HCT116 (cell line): ENCODE data around the gene UPK1B. TPM values are rescaled to one million over a fixed set of nuclear protein-coding genes. Genes with fewer than 3 reads are reported as not detected.

Source experiments
- ATAC-seq: fragments of 200-7000 bp; cut with Tn5 transposase; 2 replicates; pipeline ENCODE4 v1.9.1; 2020; ENCODE audit warnings: mild to moderate bottlenecking, moderate library complexity
- BruUV-seq: library from RNA; stranded (reverse); fragments of 400-500 nt; replicated peaks from 2 replicates; lab custom pipeline; 2021; lab: Mats Ljungman, UMichigan
- CTCF ChIA-PET: fragments of 300-600 bp; sonication (Branson Sonifier 250); formaldehyde crosslinking; loops from one replicate; lab custom pipeline; 2021; ENCODE audit warnings: antibody characterized with exemption; lab: Charles Lee
- POLR2A ChIA-PET: fragments of 300-600, 350-600 bp; sonication (Branson Sonifier 250); formaldehyde crosslinking; loops from one replicate; lab custom pipeline; 2021; ENCODE audit warnings: antibody characterized with exemption; lab: Charles Lee
- RAD21 ChIA-PET, 2 experiments: fragments of 300-600 bp; sonication (Branson Sonifier 250); formaldehyde crosslinking; loops; one replicate each; lab custom pipeline; 2023; ENCODE audit warnings: low total read pairs in 2 of 2; ENCODE audit not compliant: uncharacterized antibody in 2 of 2, unreplicated experiment in 2 of 2, low non-redundant PET in 1 of 2; lab: Charles Lee
- DNase-seq: peaks from one replicate; pipeline ENCODE4 v3.0.0-alpha.2; 2010; ENCODE audit warnings: low read depth, low spot score
- H2AFZ ChIP-seq: fragments of 200-600 bp; shearing (Covaris generic), sonication (generic); 2 replicates; pipeline ENCODE4 v1.6.1; 2017; ENCODE audit warnings: low read depth, mixed run types, mixed read lengths, antibody characterized with exemption, low read length; ENCODE audit not compliant: poor library complexity, severe bottlenecking
- H3K27ac ChIP-seq: 2 replicates; pipeline ENCODE4 v1.5.1; 2012; ENCODE audit warnings: low read depth, low read length
- H3K27me3 ChIP-seq: fragments of 200-600 bp; sonication (generic); 2 replicates; pipeline ENCODE4 v1.6.1; 2016; ENCODE audit warnings: mixed run types, low read length, mixed read lengths; ENCODE audit not compliant: insufficient read depth
- H3K36me3 ChIP-seq, 2 experiments: fragments of 200-500 bp in 1 of 2; fragments of 200-600 bp in 1 of 2; sonication (Bioruptor generic) in 1 of 2; sonication (generic) in 1 of 2; 2 replicates each; pipeline versions ENCODE4 v1.5.1 to v1.6.1; 2014 to 2016; ENCODE audit warnings: low read length in 2 of 2, inconsistent platforms in 1 of 2, mixed read lengths in 1 of 2, mixed run types in 1 of 2; ENCODE audit not compliant: insufficient read depth in 2 of 2, control insufficient read depth in 1 of 2
- H3K4me1 ChIP-seq, 2 experiments: fragments of 200-600 bp in 1 of 2; sonication (generic) in 1 of 2; 2 replicates each; pipeline versions ENCODE4 v1.5.1 to v1.6.1; 2012 to 2017; ENCODE audit warnings: low read length in 2 of 2, inconsistent platforms in 1 of 2, mild to moderate bottlenecking in 1 of 2, mixed read lengths in 1 of 2, mixed run types in 1 of 2, moderate library complexity in 1 of 2; ENCODE audit not compliant: insufficient read depth in 2 of 2, control insufficient read depth in 1 of 2
- H3K4me2 ChIP-seq: fragments of 200-600 bp; sonication (generic); 2 replicates; pipeline ENCODE4 v1.6.1; 2017; ENCODE audit warnings: mixed run types, low read length, mixed read lengths
- H3K4me3 ChIP-seq, 2 experiments: fragments of 200-600 bp in 1 of 2; sonication (generic) in 1 of 2; replicated peaks in 1 of 2; 2 replicates each; pipeline ENCODE4 v1.5.1; 2011 to 2016; ENCODE audit warnings: low read length in 2 of 2, control low read depth in 1 of 2, low read depth in 1 of 2, mild to moderate bottlenecking in 1 of 2, mixed read lengths in 1 of 2, mixed run types in 1 of 2
- H3K79me2 ChIP-seq: fragments of 200-600 bp; sonication (generic); 2 replicates; pipeline ENCODE4 v1.6.1; 2017; ENCODE audit warnings: mild to moderate bottlenecking, mixed run types, low read length, moderate library complexity, mixed read lengths; ENCODE audit not compliant: insufficient read depth
- H3K9ac ChIP-seq: fragments of 200-600 bp; sonication (generic); 2 replicates; pipeline ENCODE4 v1.6.1; 2016; ENCODE audit warnings: low read length, mixed read lengths
- H3K9me2 ChIP-seq: fragments of 200-600 bp; sonication (generic), shearing (Covaris generic); 2 replicates; pipeline ENCODE4 v1.6.1; 2017; ENCODE audit warnings: mixed run types, mild to moderate bottlenecking, moderate library complexity; ENCODE audit not compliant: insufficient read depth
- H3K9me3 ChIP-seq, 2 experiments: fragments of 200-500 bp in 1 of 2; fragments of 200-600 bp in 1 of 2; sonication (Bioruptor generic) in 1 of 2; sonication (generic) in 1 of 2; 2 replicates each; pipeline ENCODE4 v1.6.1; 2014 to 2017; ENCODE audit warnings: low read length in 2 of 2, mixed read lengths in 2 of 2, inconsistent platforms in 1 of 2, low read depth in 1 of 2, mild to moderate bottlenecking in 1 of 2, mixed run types in 1 of 2, moderate library complexity in 1 of 2; ENCODE audit not compliant: control insufficient read depth in 1 of 2, insufficient read depth in 1 of 2
- H4K20me1 ChIP-seq: fragments of 200-600 bp; sonication (generic), shearing (Covaris generic); 2 replicates; pipeline ENCODE4 v1.6.1; 2017; ENCODE audit warnings: mixed run types, mild to moderate bottlenecking, moderate library complexity; ENCODE audit not compliant: insufficient read depth
- CBX3 ChIP-seq: IDR thresholded peaks from 2 replicates; pipeline ENCODE4 v1.6.1; 2012; ENCODE audit warnings: low read depth
- ELF1 ChIP-seq: IDR thresholded peaks from 2 replicates; pipeline ENCODE4 v1.6.1; 2012; ENCODE audit warnings: low read depth, borderline replicate concordance
- FOSL1 ChIP-seq: IDR thresholded peaks from 2 replicates; pipeline ENCODE4 v1.6.1; 2012; ENCODE audit warnings: low read depth
- JUND ChIP-seq: IDR thresholded peaks from 2 replicates; pipeline ENCODE4 v1.6.1; 2012
- POLR2A ChIP-seq: IDR thresholded peaks from 2 replicates; pipeline ENCODE4 v1.7.0; 2011; ENCODE audit warnings: borderline replicate concordance; ENCODE audit not compliant: insufficient read depth, insufficient read length; ENCODE audit errors: extremely low read depth
- POLR2AphosphoS5 ChIP-seq: IDR thresholded peaks from 2 replicates; pipeline ENCODE4 v1.6.1; 2011; ENCODE audit warnings: mild to moderate bottlenecking, low read depth, low read length, moderate library complexity
- RAD21 ChIP-seq: IDR thresholded peaks from 2 replicates; pipeline ENCODE4 v1.6.1; 2012; ENCODE audit warnings: low read depth, mild to moderate bottlenecking
- SP1 ChIP-seq: IDR thresholded peaks from 2 replicates; pipeline ENCODE4 v1.6.1; 2012; ENCODE audit warnings: low read depth
- YY1 ChIP-seq: IDR thresholded peaks from 2 replicates; pipeline ENCODE4 v1.6.1; 2011; ENCODE audit warnings: low read length, low read depth, moderate library complexity, mild to moderate bottlenecking; ENCODE audit not compliant: insufficient replicate concordance; ENCODE audit errors: extremely low read depth
- intact Hi-C: fragments of 100-400 bp; cut with micrococcal nuclease; formaldehyde crosslinking; loops from 2 replicates; pipeline ENCODE4 v1.10.0; 2022
- total RNA-seq: library from RNA; stranded (reverse); gene quantifications from one replicate; pipeline ENCODE4 v1.2.1, GENCODE V29; 2021; ENCODE audit not compliant: unreplicated experiment
- TF ChIP-seq, protein P1 (sequence below): IDR thresholded peaks from 2 replicates; pipeline ENCODE4 v1.6.1; 2011; ENCODE audit warnings: mild to moderate bottlenecking, low read length, moderate library complexity; ENCODE audit not compliant: insufficient replicate concordance; ENCODE audit errors: extremely low read depth

UPK1B gene
- total RNA-seq, 1 experiment from 2014 or later, result not detected

DNA sequence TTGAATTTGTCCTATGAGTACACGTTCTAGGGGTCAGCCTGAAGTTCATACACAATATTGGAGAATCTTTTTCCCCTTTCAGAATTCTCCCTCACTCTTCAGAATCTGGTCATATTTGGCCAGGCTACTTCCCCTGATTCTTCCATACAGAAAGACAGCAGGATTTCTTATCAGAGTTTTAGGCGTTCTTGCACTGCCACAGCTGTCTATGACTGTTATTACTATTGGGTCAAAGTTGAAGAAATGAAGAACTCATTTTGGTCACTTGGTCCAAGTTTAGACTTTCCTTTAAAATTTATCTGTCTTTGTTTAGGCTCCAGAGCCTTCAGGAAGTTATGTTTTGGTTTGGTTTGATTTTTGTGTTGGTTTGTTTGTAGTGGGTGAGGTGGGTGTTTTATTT is 15.4 kb upstream of the UPK1B start:
- CTCF ChIA-PET, result no interaction called here
- no peak for ATAC-seq
- no TSS peak for BruUV-seq

DNA sequence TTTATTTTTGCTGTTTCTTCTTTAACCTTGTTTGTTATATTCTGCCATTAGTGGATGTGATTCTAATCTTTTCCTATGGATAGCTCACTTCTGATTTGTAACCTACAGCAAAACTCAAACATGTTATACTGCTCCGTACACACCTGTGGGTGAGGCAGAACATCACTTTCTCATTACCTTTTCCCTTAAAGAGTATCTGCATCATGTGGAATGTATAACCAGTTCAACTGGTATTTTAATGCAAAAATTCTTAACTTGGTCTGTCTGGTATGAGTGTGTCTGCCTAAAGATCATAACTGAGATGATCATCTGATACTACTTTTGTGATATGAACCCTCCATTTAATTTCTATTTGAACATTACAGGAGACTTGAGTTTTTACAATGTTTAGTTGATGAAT is 13.0 kb upstream of the UPK1B start:
- ChIA-PET CTCF (no interaction called here), RAD21 (no interaction called here), POLR2A (no interaction called here)
- TF ChIP-seq RAD21, result no peak
- no peak for TF ChIP-seq FOSL1
- Histone ChIP-seq H3K79me2 (no peaks in the 10 kb centered on the region), H2AFZ (no peak overlapping the region), H3K4me3 (no peak overlapping the region), H3K36me3 (no peaks in the 10 kb centered on the region), H3K4me2 (no peak overlapping the region), H3K27me3 (no peaks in the 10 kb centered on the region), H4K20me1 (no peaks in the 10 kb centered on the region), H3K9me2 (no peaks in the 10 kb centered on the region), H3K9ac (no peak overlapping the region), H3K27ac (no peak overlapping the region), H3K4me1 (no peaks in the 10 kb centered on the region), H3K9me3 (no peaks in the 10 kb centered on the region)
- ATAC-seq (no peak), DNase-seq (no peak)
- no TSS peak for BruUV-seq
- intact Hi-C loops, result no loop called here

More for the DNA sequence above, 15.4 kb upstream of the UPK1B start:
- Histone ChIP-seq H3K79me2 (no peaks in the 10 kb centered on the region), H3K9ac (no peak overlapping the region), H3K4me3 (no peak overlapping the region), H3K36me3 (no peaks in the 10 kb centered on the region), H3K27ac (no peak overlapping the region), H2AFZ (no peak overlapping the region), H4K20me1 (no peaks in the 10 kb centered on the region), H3K4me1 (no peaks in the 10 kb centered on the region), H3K27me3 (no peaks in the 10 kb centered on the region), H3K9me2 (no peaks in the 10 kb centered on the region), H3K4me2 (no peak overlapping the region), H3K9me3 (no peaks in the 10 kb centered on the region)
- RAD21 ChIA-PET, result no interaction called here
- TF ChIP-seq FOSL1, result no peak
- no peak for TF ChIP-seq SP1
- no peak for TF ChIP-seq JUND
- intact Hi-C loops, result no loop called here
- DNase-seq, result no peak
- POLR2A ChIA-PET, result no interaction called here

DNA sequence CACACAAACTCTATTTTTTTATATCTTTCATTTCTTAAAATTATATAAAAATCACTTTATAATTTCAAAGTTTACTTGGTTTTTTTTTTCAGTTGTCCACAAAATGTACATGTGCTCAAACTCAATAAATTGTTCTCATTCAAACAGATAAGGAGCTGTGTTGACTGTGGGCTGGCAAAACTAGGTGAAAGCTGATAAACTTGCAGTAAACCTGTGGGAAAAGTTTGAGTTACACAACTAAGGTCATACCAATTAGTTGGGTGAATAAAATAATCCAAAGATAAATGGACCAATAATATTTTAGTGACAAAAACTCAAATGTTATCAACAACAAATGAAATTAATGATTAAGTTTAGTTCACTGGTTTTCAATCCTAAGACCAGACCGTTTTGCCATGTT is 12.6 kb upstream of the UPK1B start:
- TF ChIP-seq POLR2AphosphoS5 (no peak), YY1 (no peak), ELF1 (no peak), CBX3 (no peak), POLR2A (no peak)
- TF ChIP-seq, protein P1, sequence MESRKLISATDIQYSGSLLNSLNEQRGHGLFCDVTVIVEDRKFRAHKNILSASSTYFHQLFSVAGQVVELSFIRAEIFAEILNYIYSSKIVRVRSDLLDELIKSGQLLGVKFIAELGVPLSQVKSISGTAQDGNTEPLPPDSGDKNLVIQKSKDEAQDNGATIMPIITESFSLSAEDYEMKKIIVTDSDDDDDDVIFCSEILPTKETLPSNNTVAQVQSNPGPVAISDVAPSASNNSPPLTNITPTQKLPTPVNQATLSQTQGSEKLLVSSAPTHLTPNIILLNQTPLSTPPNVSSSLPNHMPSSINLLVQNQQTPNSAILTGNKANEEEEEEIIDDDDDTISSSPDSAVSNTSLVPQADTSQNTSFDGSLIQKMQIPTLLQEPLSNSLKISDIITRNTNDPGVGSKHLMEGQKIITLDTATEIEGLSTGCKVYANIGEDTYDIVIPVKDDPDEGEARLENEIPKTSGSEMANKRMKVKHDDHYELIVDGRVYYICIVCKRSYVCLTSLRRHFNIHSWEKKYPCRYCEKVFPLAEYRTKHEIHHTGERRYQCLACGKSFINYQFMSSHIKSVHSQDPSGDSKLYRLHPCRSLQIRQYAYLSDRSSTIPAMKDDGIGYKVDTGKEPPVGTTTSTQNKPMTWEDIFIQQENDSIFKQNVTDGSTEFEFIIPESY, result no peak
- no TSS peak for BruUV-seq
- Histone ChIP-seq H3K9me2 (no peaks in the 10 kb centered on the region), H3K4me1 (no peaks in the 10 kb centered on the region), H3K4me2 (no peak overlapping the region), H2AFZ (no peak overlapping the region), H3K36me3 (no peaks in the 10 kb centered on the region), H4K20me1 (no peaks in the 10 kb centered on the region), H3K9ac (no peak overlapping the region), H3K27ac (no peak overlapping the region), H3K27me3 (no peaks in the 10 kb centered on the region), H3K9me3 (no peaks in the 10 kb centered on the region), H3K79me2 (no peaks in the 10 kb centered on the region), H3K4me3 (no peak overlapping the region)
- ChIA-PET POLR2A (no interaction called here), CTCF (no interaction called here), RAD21 (no interaction called here)
- intact Hi-C loops, result no loop called here
- ATAC-seq (no peak), DNase-seq (no peak)
